ENCODE data around the gene CXXC5.

CXXC5 gene

DNA sequence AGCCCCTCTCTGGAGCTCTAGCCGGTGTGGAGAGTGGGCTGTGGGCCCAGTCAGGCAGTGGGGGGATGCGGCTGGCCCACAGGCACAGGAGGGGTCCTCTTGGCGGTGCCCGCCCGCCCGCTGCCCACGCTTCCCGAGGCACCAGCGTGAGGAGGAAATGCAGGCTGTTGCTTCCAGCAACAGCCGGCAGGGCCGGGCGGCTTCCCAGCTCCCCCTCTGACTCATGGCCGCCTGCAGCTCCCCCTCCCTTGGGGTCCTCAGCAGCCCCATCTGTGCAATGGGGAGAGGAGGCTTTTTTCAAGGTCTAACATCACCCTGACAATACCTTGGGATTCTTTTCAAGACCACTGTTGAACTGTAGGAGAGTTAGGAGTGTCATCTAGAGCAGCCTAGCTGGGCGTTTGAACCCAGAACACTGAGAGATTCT, 10.4 kb downstream of the CXXC5 start:
- Mint-ChIP-seq H3K4me3 (peak overlapping the region; percentile 71), H3K9me3 (no peaks in the 10 kb centered on the region), H3K27me3 (ENCODE audit: low read depth, poor library complexity) (no peaks in the 10 kb centered on the region), H3K36me3 (ENCODE audit: low read depth) (no peaks in the 10 kb centered on the region), H3K27ac (peak overlapping the region; percentile 66), H3K4me1 (peaks cover 94% of the 10 kb centered on the region)
- no peak for TF ChIP-seq CTCF (IDR thresholded peaks at IDR 0.05)
- no peak for DNase-seq

DNA sequence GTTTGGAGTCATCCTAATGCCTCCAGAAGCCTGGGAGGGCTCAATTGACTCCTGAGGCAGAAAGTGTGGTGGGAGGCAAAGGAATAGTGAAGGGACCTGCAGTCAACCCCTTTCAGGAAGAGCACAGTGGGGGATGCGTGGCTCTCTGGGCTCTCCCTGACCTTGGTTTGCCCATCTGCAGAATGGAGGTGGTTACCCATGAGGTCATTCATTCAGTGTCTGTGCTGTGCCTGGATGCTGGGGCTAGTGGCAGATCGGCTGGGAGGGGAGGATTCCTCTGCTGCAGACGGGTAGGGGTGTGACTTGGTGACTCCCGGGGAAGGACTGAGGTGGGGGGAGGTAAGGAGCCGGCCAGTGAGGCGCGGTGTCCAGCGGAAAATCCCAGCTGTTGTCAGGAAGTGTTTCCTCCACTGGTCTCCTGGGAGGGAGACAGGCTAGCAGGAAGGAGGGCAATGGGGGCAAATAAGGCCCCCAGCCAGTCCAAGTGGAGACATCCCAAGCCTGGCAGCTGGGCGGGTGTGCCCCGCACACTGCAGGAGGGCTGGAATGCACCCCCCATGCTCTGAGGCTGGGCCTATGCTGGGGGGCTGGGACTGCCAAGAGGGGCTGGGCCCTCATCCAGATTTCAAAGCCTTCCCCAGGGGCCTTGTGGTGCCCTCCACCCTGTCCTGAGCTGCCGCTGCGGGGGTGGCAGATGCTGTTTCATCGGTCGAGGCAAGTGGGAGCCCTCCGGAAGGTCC, 10.9 kb downstream of the CXXC5 start:
- H3K4me3 Mint-ChIP-seq = peak overlapping the region; percentile 71
- H3K27ac Mint-ChIP-seq = peak overlapping the region; percentile 89
- H3K4me1 Mint-ChIP-seq = peaks cover 93% of the 10 kb centered on the region
- no peaks in the 10 kb centered on the region for H3K36me3 Mint-ChIP-seq (ENCODE audit: low read depth)
- no peaks in the 10 kb centered on the region for H3K27me3 Mint-ChIP-seq (ENCODE audit: low read depth, poor library complexity)
- H3K9me3 Mint-ChIP-seq = no peaks in the 10 kb centered on the region
- TF ChIP-seq CTCF (IDR thresholded peaks at IDR 0.05) = no peak
- DNase-seq = no peak

DNA sequence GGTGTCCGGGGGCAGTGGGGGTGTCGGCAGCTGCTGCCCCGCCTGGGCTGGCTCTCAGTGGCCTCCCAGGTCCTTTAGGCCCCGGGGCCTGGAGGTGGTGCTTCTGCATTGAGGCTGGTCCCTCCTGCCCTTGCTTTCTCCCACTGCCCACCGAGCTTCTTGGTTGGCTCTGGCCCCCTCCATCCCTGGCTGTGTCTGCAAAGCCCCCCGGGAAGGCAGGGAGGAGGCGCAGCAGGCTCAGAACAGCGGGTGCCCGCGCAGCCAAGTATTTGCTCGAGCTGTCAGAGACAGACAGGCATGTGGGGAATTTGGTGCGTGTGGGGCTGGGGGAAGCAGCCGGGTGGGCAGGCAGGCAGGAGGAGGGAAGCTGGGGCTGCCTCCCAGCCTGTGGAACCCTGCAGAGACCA, 11.5 kb downstream of the CXXC5 start:
- H3K4me3 Mint-ChIP-seq = peak overlapping the region; percentile 34
- H3K27me3 Mint-ChIP-seq (ENCODE audit: low read depth, poor library complexity) = no peaks in the 10 kb centered on the region
- H3K36me3 Mint-ChIP-seq (ENCODE audit: low read depth) = no peaks in the 10 kb centered on the region
- DNase-seq = peak; percentile 55
- no peak for TF ChIP-seq CTCF (IDR thresholded peaks at IDR 0.05)
- H3K9me3 Mint-ChIP-seq = no peaks in the 10 kb centered on the region
- peaks cover 93% of the 10 kb centered on the region for H3K4me1 Mint-ChIP-seq
- H3K27ac Mint-ChIP-seq = no peak overlapping the region

- Mint-ChIP-seq H3K4me3 (peak overlapping the region; percentile 34), H3K4me1 (peaks cover 88% of the 10 kb centered on the region), H3K27me3 (ENCODE audit: low read depth, poor library complexity) (no peaks in the 10 kb centered on the region), H3K27ac (no peak overlapping the region), H3K9me3 (no peaks in the 10 kb centered on the region), H3K36me3 (ENCODE audit: low read depth) (no peaks in the 10 kb centered on the region)
- no peak for DNase-seq
- TF ChIP-seq CTCF (IDR thresholded peaks at IDR 0.05) = no peak
Observed at GRCh38 chr5:139660105-139660922, 12.2 kb downstream of the CXXC5 start.

DNA sequence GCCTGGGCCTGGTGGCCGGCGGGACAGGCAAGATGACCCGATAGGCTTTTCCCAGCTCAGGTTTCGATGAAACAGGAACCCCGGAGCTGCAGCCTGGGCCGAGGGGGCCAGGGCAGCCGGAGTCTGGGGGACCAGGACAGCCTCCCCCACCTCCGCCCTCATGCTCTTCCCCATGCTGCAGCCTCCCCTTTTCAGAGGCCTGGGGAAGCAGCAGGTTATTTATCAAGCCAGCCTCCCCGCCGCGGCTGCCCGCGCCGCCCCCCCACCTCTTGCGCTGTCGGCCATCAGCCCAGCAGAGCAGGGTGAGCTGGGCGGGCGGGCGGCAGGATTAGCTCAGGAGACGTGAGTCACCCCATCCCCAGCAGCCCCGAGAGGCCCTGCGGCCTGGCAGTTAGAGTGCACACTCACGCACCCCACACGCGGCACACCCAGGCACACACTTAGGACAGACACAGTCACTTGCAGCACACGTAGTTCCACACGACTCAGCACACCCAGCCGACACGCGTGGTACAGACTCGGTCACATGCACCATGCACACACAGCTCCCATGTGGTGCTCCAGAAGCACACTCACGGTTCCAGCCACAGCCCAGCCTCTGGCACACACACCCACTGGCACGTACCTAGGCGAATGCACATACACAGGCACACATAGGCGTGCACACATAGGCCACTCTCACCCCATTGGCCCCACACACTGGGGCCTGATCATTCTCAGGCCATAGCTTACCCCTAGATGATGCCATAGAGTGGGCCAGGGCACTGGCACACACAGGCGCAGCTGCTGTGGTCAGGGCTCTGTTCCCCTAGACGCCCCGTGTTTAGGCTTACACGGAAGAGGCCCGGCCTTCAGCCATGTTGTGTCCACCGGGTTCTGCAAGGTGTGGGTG, 13.0 kb downstream of the CXXC5 start:
- H3K9me3 Mint-ChIP-seq = no peaks in the 10 kb centered on the region
- H3K27ac Mint-ChIP-seq = peak overlapping the region; percentile 94
- DNase-seq = peak; percentile 44
- peaks cover 88% of the 10 kb centered on the region for H3K4me1 Mint-ChIP-seq
- H3K27me3 Mint-ChIP-seq (ENCODE audit: low read depth, poor library complexity) = no peaks in the 10 kb centered on the region
- H3K36me3 Mint-ChIP-seq (ENCODE audit: low read depth) = no peaks in the 10 kb centered on the region
- peak overlapping the region; percentile 34 for H3K4me3 Mint-ChIP-seq
- no peak for TF ChIP-seq CTCF (IDR thresholded peaks at IDR 0.05)
